Kidney (tissue), 14 donors: ENCODE results near the gene DLX1. TPM values are rescaled to one million over a fixed set of nuclear protein-coding genes. Genes with fewer than 3 reads are reported as not detected.

ENCODE experiments used
- DNase-seq, 5 donors: peaks; one replicate each; pipeline ENCODE4 v3.0.0-alpha.2; 2013 to 2020
- FAIRE-seq: peaks from 2 replicates; lab custom pipeline; 2012; peaks lifted over from hg19 to GRCh38; lab: Jason Lieb, UNC
- H3K27ac ChIP-seq, 2 donors: one replicate each; pipeline ENCODE4 v1.7.0; 2013; ENCODE audit warnings: low read depth in 2 of 2, low read length in 2 of 2, inconsistent platforms in 1 of 2
- H3K27me3 ChIP-seq: one replicate; pipeline ENCODE4 v1.7.1; 2013; ENCODE audit warnings: low read length, inconsistent platforms; ENCODE audit not compliant: control insufficient read depth, insufficient read depth
- H3K36me3 ChIP-seq, 3 donors: one replicate each; pipeline versions ENCODE4 v1.7.0 to v1.7.1; 2013; ENCODE audit warnings: low read length in 3 of 3, control low read depth in 1 of 3, inconsistent platforms in 1 of 3; ENCODE audit not compliant: insufficient read depth in 3 of 3, control insufficient read depth in 2 of 3
- H3K4me1 ChIP-seq, 3 donors: one replicate each; pipeline versions ENCODE4 v1.7.0 to v1.7.1; 2013; ENCODE audit warnings: low read length in 3 of 3, inconsistent platforms in 1 of 3, low read depth in 1 of 3; ENCODE audit not compliant: control insufficient read depth in 2 of 3, insufficient read depth in 2 of 3
- H3K4me3 ChIP-seq, 3 donors: one replicate each; pipeline versions ENCODE4 v1.7.0 to v1.8.1; 2013; ENCODE audit warnings: low read length in 3 of 3, control low read depth in 1 of 3, inconsistent platforms in 1 of 3
- H3K9ac ChIP-seq, 3 donors: one replicate each; pipeline versions ENCODE4 v1.7.0 to v1.7.1; 2013; ENCODE audit warnings: low read length in 3 of 3, control low read depth in 1 of 3, inconsistent platforms in 1 of 3
- H3K9me3 ChIP-seq, 3 donors: one replicate each; pipeline versions ENCODE4 v1.7.0 to v1.7.1; 2013; ENCODE audit warnings: low read length in 3 of 3, control low read depth in 1 of 3, inconsistent platforms in 1 of 3; ENCODE audit not compliant: control insufficient read depth in 2 of 3, insufficient read depth in 1 of 3
- intact Hi-C: fragments of 100-400 bp; cut with DNase I; formaldehyde crosslinking; loops from one replicate; pipeline ENCODE4 v1.11.1; 2022
- polyA plus RNA-seq: library from polyadenylated mRNA; stranded (reverse); fragments of 350-450 nt; fragmentation: Illumina TruSeq; extraction: RNeasy Lipid Tissue Mini Kit (QIAGEN cat#74804); gene quantifications from one replicate; pipeline ENCODE4 v1.2.3, GENCODE V29; 2014; ENCODE audit warnings: low read depth, low replicate concordance; ENCODE audit not compliant: insufficient read depth
- total RNA-seq: library from RNA; stranded (reverse); fragmentation: NEBNext Ultra II Directional; extraction: Animal tissue kit (Norgen Biotek cat#: 25700); gene quantifications from one replicate; pipeline ENCODE4 v1.2.1, GENCODE V29; 2021
- TF ChIP-seq, protein P1 (sequence below): IDR thresholded peaks from 3 replicates; pipeline ENCODE4 v1.5.1; 2012; ENCODE audit warnings: mild to moderate bottlenecking, moderate library complexity, borderline replicate concordance; ENCODE audit not compliant: insufficient read depth; ENCODE audit errors: extremely low read depth
- donor health status: control.
- donor health status: control.
- donor health status: control.
- donor health status: control.
- donor health status: control.
- donor health status: DM: yes; HTN: yes; CAD: no.
- donor health status: Normal renal cell carcinoma (clear cell type).

The DLX1 gene
- total and polyA plus RNA-seq, 2 donors from 2014 or later = not detected

DNA sequence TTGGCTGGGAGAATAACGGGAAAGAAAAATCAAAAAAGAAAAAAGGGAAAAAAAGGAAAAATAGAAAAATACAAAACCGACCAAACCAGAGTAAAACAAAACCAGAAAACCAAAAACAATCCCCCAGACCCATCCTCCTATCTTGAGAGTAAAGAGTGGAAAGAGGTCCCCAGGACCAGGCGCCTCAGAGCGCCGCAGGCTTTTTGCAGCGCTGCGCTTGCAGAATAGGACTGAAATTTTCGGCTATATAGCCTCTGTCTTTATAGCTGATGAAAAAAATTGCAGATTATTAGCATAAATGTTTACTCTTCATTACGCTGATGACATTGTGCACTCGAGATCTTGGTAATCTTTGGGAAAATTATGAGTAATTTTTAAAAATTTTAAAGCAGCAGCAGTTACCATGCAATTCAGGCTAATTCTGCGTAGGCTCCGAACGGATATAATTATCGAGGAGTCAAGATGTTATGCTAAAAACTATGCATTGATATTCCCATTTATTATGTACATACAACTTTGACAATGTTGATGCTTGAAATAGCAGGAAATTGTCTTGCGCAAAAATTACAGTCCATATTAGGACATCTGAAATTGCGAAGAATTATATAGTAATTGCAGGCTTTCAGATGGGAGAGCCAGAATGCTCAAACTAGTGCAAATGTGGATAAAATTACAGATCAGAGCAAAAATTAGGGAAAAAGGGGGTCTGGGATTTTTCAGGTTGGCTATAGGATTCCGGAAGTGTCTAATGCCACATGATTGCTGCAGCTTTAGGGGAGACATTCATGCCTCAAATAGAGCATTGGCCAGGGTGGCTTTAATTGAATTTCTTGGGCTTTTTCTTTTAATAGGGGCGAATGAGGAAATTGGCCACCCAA is 8.3 kb downstream of the DLX1 start:
- intact Hi-C loops = no loop called here
- Histone ChIP-seq H3K4me1 (peaks cover 0 to 10% (median 0%) of the 10 kb centered on the region in 3 donors), H3K27me3 (peaks cover 74% of the 10 kb centered on the region), H3K36me3 (no peaks in the 10 kb centered on the region), H3K27ac (no peak overlapping the region), H3K4me3 (no peak overlapping the region), H3K9ac (no peak overlapping the region), H3K9me3 (peaks cover 0 to 6% (median 0%) of the 10 kb centered on the region in 3 donors)
- TF ChIP-seq, protein P1, sequence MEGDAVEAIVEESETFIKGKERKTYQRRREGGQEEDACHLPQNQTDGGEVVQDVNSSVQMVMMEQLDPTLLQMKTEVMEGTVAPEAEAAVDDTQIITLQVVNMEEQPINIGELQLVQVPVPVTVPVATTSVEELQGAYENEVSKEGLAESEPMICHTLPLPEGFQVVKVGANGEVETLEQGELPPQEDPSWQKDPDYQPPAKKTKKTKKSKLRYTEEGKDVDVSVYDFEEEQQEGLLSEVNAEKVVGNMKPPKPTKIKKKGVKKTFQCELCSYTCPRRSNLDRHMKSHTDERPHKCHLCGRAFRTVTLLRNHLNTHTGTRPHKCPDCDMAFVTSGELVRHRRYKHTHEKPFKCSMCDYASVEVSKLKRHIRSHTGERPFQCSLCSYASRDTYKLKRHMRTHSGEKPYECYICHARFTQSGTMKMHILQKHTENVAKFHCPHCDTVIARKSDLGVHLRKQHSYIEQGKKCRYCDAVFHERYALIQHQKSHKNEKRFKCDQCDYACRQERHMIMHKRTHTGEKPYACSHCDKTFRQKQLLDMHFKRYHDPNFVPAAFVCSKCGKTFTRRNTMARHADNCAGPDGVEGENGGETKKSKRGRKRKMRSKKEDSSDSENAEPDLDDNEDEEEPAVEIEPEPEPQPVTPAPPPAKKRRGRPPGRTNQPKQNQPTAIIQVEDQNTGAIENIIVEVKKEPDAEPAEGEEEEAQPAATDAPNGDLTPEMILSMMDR = no peak
- FAIRE-seq (no peak), DNase-seq (peak in 2 of 5 donors; percentile 10 to 57)

DNA sequence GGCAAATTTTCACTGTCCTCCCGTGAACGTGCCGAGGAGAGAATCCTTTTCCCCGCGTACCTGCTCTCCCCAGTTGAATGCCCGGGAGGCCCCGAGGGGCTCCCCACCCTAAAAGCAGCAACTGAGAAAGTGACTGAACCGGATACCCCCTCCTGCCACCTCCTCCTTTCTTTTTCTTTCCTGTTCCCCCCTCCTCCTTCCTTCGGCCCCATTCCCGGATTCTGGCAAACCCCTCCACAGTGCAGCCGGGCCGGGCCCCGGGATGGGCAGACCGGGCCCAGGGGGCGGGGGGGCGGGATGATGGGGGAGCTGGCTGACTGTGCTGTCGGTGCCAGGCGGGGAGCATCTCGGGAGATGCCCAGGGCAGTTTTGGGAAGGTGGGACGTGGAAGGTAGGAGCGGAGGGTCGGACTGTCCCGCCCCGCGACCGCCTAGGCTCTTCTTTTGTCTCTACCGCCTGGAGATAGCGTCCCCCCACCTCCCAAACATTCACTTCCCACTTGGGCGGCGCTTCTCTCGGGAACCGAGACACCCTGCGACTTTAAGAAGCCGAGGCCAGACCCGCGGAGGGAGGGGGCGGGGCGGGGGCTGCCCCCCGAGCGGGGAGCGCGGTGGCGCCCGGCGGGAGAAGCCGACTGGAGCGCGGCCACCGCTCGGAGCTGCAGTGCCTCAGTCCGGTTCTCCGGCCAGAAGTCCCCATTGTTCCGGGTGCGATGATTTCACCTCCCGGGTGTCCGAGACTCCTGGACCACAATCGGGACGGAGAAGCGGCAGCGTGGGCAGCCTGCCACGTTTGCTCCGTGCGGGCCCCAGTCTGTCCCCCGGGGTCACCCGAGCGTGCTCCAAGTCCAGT is 9.2 kb downstream of the DLX1 start:
- no peak overlapping the region for H3K9ac ChIP-seq
- no peak overlapping the region for H3K27ac ChIP-seq
- peaks cover 0 to 6% (median 0%) of the 10 kb centered on the region in 3 donors for H3K9me3 ChIP-seq
- FAIRE-seq (no peak), DNase-seq (peak; percentile 25 to 66 (median 30))
- H3K27me3 ChIP-seq = peaks cover 72% of the 10 kb centered on the region
- peaks cover 0 to 13% (median 0%) of the 10 kb centered on the region in 3 donors for H3K4me1 ChIP-seq
- H3K36me3 ChIP-seq = no peaks in the 10 kb centered on the region
- intact Hi-C loops = no loop called here
- peak overlapping the region in 1 of 3 donors; percentile 35 for H3K4me3 ChIP-seq
- TF ChIP-seq, protein P1 = no peak

- H3K4me1 ChIP-seq = peaks cover 0 to 13% (median 0%) of the 10 kb centered on the region in 3 donors
- H3K36me3 ChIP-seq = no peaks in the 10 kb centered on the region
- DNase-seq = peak; percentile 52 to 83 (median 71)
- H3K9me3 ChIP-seq = peaks cover 0 to 6% (median 0%) of the 10 kb centered on the region in 3 donors
- TF ChIP-seq, protein P1 = no peak
- no peak for FAIRE-seq
- H3K4me3 ChIP-seq = peak overlapping the region in 1 of 3 donors; percentile 35
- intact Hi-C loops = no loop called here
- peaks cover 67% of the 10 kb centered on the region for H3K27me3 ChIP-seq
- no peak overlapping the region for H3K9ac ChIP-seq
- H3K27ac ChIP-seq = no peak overlapping the region
Observed at GRCh38 chr2:172095146-172095904, 10.0 kb downstream of the DLX1 start.
